GM19035 (cell line): ENCODE measurements around the gene KRTAP10-12.

Source experiments
- ATAC-seq: cut with Tn5 transposase; IDR thresholded peaks from one replicate; pipeline ENCODE4 v1.9.1; 2021; ENCODE audit not compliant: unreplicated experiment

KRTAP10-12 gene

DNA sequence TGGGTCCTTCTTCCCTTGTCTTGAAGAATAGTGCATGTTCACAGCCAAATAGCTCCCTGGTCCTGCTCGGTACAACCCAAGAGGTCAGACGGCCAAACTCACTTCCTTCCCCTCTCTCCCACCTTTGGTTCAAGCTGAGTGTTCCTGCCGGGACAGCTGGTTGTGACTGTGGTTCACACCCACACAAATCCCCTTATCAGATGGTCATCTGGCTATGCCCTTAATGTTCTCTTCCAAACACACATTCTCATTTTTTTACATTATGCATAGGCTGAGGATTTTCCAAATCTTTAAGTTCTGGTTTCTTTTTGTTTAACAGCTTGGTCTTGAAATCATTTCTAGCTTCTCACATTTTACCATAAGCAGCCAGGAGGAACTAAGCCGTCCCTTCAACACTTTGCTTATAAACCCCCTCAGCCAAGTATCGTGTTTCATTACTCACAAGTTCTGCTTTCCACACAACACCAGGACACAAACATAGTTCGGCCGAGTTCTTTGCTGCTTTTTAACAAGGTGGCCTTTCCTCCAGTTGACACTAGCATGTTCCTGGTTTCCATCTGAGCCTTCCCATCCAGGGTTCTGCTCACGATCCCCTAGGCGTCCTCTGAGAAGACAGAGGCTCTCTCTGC lies 34.1 kb downstream of the KRTAP10-12 start:
- ATAC-seq, result no peak

GRCh38 chr21:44732263-44732662 lies 35.3 kb downstream of the KRTAP10-12 start:
- ATAC-seq, result no peak

DNA sequence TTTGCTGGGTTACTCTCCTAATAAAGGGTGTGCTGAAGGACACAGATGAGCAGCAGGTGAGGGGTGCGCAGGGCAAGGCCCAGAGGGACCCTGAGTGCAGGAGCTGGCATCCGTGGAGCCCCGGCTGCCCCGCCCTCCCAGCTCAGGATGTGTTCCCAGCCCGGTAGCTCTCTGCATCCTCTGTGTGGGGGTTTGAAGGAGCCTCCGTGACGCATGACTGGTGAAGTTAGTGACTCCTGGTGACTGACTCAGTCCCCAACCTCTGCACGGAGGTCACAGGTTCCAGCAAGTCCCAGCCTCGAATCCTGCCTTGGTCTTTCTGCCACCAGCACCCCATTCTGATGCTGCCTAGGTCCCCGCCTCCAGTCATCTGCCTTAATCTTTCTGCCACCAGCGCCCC lies 36.0 kb downstream of the KRTAP10-12 start:
- ATAC-seq, result no peak

- ATAC-seq, result no peak
Measured at GRCh38 chr21:44734026-44734745, 37.2 kb downstream of the KRTAP10-12 start.

DNA sequence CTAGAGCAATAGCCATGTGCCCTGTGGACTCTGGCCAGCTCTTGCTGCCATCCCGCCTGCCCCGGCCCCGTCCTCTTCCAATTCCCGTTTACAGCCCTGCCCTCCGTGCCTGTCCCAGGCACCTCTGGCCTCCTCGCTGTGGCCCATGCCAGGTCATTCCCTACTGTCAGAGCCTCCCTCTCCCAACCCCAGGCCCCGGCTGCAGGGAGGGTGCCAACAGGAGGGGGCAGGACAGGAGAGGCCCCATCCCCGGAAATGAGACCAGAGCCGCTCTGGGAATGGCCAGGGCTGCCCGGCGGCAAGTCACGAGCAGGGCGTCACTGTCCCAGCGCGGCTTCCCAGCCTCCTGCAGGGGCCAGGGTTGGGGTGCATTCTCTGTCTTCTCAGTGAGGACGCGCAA lies 37.9 kb downstream of the KRTAP10-12 start:
- no peak for ATAC-seq

DNA sequence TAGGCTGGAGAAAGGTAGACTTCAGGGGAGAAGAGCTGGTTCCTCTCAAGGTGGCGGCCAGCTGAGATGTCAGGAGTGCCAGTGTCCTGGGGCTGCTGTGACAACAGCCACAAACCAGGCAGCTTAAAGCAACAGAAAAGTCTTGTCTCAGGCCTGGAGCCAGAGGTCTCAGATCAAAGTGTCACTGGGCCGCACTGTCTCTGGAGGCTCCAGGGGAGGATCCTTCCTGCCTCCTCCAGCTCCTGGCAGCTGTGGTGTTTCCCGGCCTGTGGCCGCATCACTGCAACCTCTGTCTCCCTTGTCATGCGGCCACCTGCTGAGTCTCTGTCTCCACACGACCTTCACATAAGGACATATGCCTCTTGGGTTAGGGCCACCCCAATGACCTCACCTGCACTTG lies 38.8 kb downstream of the KRTAP10-12 start:
- no peak for ATAC-seq

- ATAC-seq, result no peak
Measured at GRCh38 chr21:44736291-44737004, 39.5 kb downstream of the KRTAP10-12 start.

- ATAC-seq, result no peak
Measured at GRCh38 chr21:44737706-44738354, 40.9 kb downstream of the KRTAP10-12 start.

DNA sequence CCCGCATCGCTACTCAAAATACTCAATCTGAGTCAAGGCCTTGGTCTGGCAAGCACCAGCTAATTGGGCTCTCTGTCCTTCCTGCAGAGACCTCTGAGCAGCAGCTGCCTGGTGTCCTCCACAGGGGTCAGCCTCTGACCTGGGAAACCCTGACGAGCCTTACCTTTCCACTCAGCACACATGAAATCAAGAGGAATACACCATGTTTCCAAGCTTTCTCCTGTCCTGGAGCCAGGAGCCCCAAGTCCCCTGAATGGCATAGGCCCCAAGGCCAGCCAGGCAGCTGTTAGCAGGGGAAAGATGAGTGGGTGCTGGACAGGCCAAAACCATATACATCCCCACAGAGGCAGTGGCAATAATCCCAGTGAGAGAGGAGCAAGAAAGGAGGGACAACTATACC lies 41.6 kb downstream of the KRTAP10-12 start:
- ATAC-seq, result no peak

- no peak for ATAC-seq
Measured at GRCh38 chr21:44739316-44739715, 42.3 kb downstream of the KRTAP10-12 start.

- ATAC-seq, result no peak
Measured at GRCh38 chr21:44740742-44741141, 43.8 kb downstream of the KRTAP10-12 start.

GRCh38 chr21:44741921-44742320 lies 44.9 kb downstream of the KRTAP10-12 start:
- no peak for ATAC-seq

- ATAC-seq, result no peak
Measured at GRCh38 chr21:44742418-44743153, 45.6 kb downstream of the KRTAP10-12 start.
